Measurements from ENCODE around the gene DGAT2.

The DGAT2 gene

DNA sequence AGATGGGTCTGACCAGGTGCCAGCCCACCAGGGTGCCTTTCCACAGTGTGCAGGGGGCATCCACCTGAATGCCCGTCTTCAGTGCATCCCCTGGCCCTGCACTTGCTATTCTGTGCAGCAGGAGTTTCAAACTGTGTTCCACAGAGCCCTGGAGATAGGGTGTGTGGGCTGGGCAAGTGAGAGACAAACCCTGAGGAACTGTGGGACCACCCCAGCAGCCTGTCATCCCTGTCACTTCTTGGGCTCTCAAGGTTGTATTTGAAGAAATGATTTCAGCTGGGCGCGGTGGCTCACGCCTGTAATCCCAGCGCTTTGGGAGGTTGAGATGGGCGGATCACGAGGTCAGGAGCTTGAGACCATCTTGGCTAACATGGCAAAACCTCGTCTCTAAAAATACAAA, 6.4 kb upstream of the DGAT2 start:
- Mint-ChIP-seq H3K36me3 (ENCODE audit: low read depth) (no peaks in the 10 kb centered on the region), H3K4me3 (no peak overlapping the region), H3K4me1 (peaks cover 38% of the 10 kb centered on the region), H3K9me3 (peaks cover under 1% of the 10 kb centered on the region), H3K27me3 (ENCODE audit: low read depth, poor library complexity) (peaks cover 44% of the 10 kb centered on the region), H3K27ac (no peak overlapping the region)
- no peak for DNase-seq
- TF ChIP-seq CTCF (IDR thresholded peaks at IDR 0.05) = no peak

GRCh38 chr11:75762885-75763284, 5.7 kb upstream of the DGAT2 start:
- no peaks in the 10 kb centered on the region for H3K36me3 Mint-ChIP-seq (ENCODE audit: low read depth)
- H3K4me1 Mint-ChIP-seq = peaks cover 43% of the 10 kb centered on the region
- H3K27ac Mint-ChIP-seq = no peak overlapping the region
- H3K4me3 Mint-ChIP-seq = no peak overlapping the region
- DNase-seq = no peak
- peaks cover 5% of the 10 kb centered on the region for H3K9me3 Mint-ChIP-seq
- H3K27me3 Mint-ChIP-seq (ENCODE audit: low read depth, poor library complexity) = peaks cover 49% of the 10 kb centered on the region
- TF ChIP-seq CTCF (IDR thresholded peaks at IDR 0.05) = no peak

DNA sequence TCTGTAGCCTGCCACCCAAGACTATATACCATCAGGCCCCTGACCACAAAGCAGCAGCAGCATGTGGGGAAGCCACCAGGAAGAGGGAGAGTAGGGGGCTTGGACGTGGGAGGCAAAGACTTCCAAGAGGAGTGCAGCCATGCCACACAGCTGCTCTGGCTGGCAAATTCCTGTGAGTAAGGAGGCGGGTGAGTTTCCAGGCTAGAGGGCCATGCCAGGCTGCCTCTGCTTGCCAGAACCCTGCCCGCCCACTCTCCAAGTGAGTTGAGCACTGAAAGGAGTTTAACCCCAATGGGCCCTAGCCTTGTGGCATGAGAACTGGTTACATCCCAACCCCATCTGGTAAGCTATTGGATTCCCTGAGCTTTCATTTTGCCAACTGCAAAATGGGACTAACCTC, 4.7 kb upstream of the DGAT2 start:
- H3K27ac Mint-ChIP-seq = no peak overlapping the region
- DNase-seq = no peak
- H3K36me3 Mint-ChIP-seq (ENCODE audit: low read depth) = no peaks in the 10 kb centered on the region
- no peak for TF ChIP-seq CTCF (IDR thresholded peaks at IDR 0.05)
- peaks cover 42% of the 10 kb centered on the region for H3K4me1 Mint-ChIP-seq
- H3K4me3 Mint-ChIP-seq = no peak overlapping the region
- H3K9me3 Mint-ChIP-seq = peaks cover 5% of the 10 kb centered on the region
- H3K27me3 Mint-ChIP-seq (ENCODE audit: low read depth, poor library complexity) = peaks cover 51% of the 10 kb centered on the region

DNA sequence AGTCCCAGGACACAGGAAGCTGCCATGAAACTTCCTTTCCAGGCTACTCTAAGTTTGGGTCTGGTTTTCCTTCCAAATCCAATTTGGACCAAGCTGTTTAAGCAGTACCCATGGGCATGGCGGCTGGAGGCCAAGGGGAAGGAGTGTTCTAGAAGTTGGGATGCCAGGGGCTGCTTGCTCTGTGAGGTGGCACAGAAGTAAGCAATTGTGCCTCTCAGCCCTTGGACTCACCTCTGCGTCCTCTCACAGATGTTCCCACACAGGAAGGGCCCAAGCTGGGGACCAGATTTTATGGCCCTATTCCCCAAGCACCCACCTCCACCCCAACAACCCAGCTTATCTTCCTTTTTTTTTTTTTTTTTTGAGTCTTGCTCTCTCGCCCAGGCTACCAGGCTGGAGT, 3.5 kb upstream of the DGAT2 start:
- DNase-seq = no peak
- Mint-ChIP-seq H3K27ac (no peak overlapping the region), H3K9me3 (peaks cover 5% of the 10 kb centered on the region), H3K36me3 (ENCODE audit: low read depth) (no peaks in the 10 kb centered on the region), H3K4me3 (no peak overlapping the region), H3K27me3 (ENCODE audit: low read depth, poor library complexity) (peaks cover 61% of the 10 kb centered on the region), H3K4me1 (peaks cover 40% of the 10 kb centered on the region)
- no peak for TF ChIP-seq CTCF (IDR thresholded peaks at IDR 0.05)

- Mint-ChIP-seq H3K4me1 (peaks cover 38% of the 10 kb centered on the region), H3K27ac (no peak overlapping the region), H3K4me3 (no peak overlapping the region), H3K36me3 (ENCODE audit: low read depth) (no peaks in the 10 kb centered on the region), H3K27me3 (ENCODE audit: low read depth, poor library complexity) (peaks cover 68% of the 10 kb centered on the region), H3K9me3 (peaks cover 5% of the 10 kb centered on the region)
- TF ChIP-seq CTCF (IDR thresholded peaks at IDR 0.05) = no peak
- no peak for DNase-seq
Observed at GRCh38 chr11:75766443-75767227, 1.9 kb upstream of the DGAT2 start.

- peaks cover 38% of the 10 kb centered on the region for H3K4me1 Mint-ChIP-seq
- DNase-seq = no peak
- H3K36me3 Mint-ChIP-seq (ENCODE audit: low read depth) = no peaks in the 10 kb centered on the region
- no peak overlapping the region for H3K27ac Mint-ChIP-seq
- H3K4me3 Mint-ChIP-seq = peak overlapping the region; percentile 62
- peaks cover 5% of the 10 kb centered on the region for H3K9me3 Mint-ChIP-seq
- TF ChIP-seq CTCF (IDR thresholded peaks at IDR 0.05) = no peak
- H3K27me3 Mint-ChIP-seq (ENCODE audit: low read depth, poor library complexity) = peaks cover 73% of the 10 kb centered on the region
Observed at GRCh38 chr11:75767228-75767572, 1.4 kb upstream of the DGAT2 start.

Measured in nephron progenitor cell (in vitro differentiated cells).